Activated CD4-positive, alpha-beta T cell treated with anti-CD3 and anti-CD28 coated beads, Interleukin-2, amount 50 U/mL, for 1 hour (primary cell): ENCODE measurements around the gene ACOT13.
"Not testable (repeated sequence)": the region's sequence is repeated elsewhere in the genome, so short reads cannot be mapped to it uniquely, and the experiment has no call there.

ENCODE experiments used
- DNase-seq: peaks from one replicate; pipeline ENCODE4 v3.0.0-alpha.2; 2020

The ACOT13 gene

GRCh38 chr6:24666641-24667377 lies at the start of gene ACOT13, which contains the start of gene TDP2:
ACOT13 (plus strand) TSS chr6:24667077; CDS start chr6:24667264, 187 bp downstream.
TDP2 (minus strand) TSS chr6:24666899; CDS start chr6:24666862, 37 bp downstream.
- DNase-seq = peak; percentile 95

- DNase-seq = no peak
Measured at GRCh38 chr6:24619661-24620060, 47.2 kb upstream of the ACOT13 start.

DNA sequence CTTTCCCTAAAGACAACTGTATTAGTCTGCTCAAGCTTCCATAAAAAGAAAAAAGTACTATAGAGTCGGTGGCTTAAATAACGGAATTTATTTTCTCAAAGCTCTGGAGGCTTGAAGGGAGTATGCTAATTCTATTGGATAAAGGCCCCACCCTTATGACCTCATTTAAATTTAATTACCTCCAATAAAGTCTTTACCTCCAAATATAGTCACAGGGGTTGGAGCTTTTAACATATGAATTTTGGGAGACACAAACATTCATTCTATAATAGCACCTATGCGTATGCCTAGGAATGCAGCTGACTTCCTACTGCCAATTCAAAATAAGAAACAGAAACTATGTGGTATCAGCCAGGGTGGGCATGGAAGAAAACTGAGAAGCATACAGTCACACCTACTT lies 46.2 kb upstream of the ACOT13 start:
- no peak for DNase-seq

DNA sequence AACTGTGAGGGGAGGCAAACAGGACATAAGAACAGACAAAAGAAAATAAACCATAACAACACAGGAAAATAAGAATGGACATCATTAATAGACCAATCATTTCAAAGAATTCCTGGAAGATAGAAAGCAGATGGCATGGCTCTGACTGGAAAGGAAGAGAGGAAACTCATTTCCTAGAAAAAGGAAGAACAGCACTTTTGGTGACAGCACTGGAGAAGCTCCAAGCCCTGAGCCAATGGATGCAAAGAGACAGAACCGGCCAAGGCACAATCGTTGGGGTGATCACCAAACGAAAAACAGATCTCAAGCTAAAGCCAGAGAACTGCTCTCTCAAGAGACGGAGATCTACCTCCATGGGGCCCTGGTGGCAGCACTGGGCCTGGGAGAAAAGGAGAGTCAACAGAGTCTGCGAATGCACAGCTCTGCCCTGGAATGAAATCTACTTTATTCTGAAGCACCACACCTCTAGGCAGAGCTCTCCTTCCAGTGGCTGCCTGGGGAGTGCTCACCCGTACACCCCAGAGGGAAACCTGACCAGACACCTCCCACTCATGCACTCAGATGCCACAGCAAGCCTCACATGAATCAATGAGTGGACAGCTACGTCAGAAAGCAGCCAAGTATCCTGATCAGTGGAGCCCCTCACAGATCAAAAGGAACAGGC lies 45.1 kb upstream of the ACOT13 start:
- DNase-seq = no peak

DNA sequence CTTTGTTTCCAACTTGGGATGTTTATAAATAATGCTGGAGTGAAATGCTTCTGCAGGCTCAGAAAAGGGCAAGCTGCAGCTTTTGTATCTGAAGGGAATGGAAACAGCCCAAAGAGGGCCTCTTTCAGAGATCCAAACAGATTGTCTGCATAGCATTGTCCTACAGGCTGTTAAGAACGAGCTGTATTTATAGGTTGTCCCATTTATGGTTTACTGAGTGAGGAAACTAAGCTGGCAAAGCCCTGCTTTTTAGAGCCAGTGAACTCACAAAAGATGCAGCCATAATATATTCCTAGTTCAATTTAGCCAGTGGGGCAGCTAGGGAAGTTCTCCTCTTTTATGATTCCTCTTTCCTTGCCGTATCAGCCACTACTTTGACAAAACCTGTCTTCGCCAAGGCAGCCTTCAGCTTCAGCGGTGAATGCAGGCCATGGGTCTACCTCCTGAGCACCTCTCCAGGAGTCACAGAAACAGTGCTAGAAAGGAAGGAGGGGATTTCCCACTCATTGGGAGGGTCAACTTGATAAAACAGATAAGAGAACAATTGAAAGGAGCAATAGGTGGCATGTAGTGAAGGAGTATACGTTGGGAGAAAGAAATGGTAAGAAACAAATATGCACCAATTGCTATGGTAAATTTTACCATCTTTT lies 35.9 kb upstream of the ACOT13 start:
- no peak for DNase-seq

- DNase-seq = no peak
Measured at GRCh38 chr6:24631671-24632070, 35.2 kb upstream of the ACOT13 start.

DNA sequence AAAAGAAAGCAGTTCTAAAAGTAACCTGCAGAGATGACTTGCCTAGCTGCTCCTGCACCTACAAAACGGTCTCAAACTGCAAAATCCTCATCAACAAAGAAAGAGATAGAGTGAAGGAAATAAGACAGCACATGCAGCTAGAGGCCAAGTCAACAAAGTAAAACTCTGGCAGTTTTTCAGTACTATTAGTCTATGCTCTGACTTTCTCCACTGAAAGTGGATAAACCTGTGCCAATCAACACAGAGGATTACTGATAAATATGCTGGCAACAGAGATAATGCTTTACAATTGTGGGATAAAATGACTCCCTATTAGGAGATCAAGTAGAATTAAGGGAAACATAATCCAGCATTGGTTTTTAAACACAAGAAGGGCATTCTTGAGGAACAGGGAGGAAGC lies 34.3 kb upstream of the ACOT13 start:
- DNase-seq = no peak

- DNase-seq = no peak
Measured at GRCh38 chr6:24636681-24637080, 30.2 kb upstream of the ACOT13 start.

GRCh38 chr6:24640166-24640565 lies 26.7 kb upstream of the ACOT13 start:
- no peak for DNase-seq

DNA sequence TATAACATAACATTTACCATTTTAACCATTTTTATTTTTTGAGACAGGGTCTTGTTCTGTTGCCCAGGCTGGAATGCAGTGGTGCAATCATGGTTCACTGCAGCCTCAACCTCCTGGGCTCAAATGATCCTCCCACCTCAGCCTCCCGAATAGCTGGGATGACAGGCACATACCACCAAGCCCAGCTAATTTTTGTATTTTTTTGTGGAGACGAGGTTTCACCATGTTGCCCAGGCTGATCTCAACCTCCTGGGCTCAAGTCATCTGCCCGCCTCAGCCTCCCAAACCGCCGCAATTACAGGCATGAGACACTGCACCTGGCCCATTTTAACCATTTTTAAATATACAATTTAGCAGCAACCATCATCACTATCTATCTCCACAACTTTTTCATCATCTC lies 26.2 kb upstream of the ACOT13 start:
- DNase-seq = not testable (repeated sequence)

GRCh38 chr6:24642061-24642460 lies 24.8 kb upstream of the ACOT13 start:
- no peak for DNase-seq

- DNase-seq = no peak
Measured at GRCh38 chr6:24643920-24644319, 23.0 kb upstream of the ACOT13 start.

DNA sequence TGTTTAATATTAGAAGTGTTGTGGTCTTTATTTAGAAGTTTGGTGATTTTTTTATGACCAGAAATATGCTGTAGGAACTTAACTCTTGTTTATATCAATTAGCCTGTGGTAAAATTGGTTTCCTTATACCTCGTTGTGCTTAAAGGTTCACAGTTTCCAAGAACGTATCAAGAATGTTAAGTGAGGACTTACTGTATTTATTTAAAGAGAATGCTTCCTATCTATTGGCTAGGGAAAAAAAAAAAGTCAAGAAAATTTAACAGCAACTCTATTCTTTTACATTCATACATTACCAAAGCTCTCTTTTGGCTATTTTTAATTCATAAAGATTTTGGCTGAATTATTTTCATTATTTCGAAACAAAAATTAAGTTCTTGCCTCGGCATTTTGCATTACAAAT lies 22.5 kb upstream of the ACOT13 start:
- no peak for DNase-seq

- no peak for DNase-seq
Measured at GRCh38 chr6:24646771-24647170, 20.1 kb upstream of the ACOT13 start.

DNA sequence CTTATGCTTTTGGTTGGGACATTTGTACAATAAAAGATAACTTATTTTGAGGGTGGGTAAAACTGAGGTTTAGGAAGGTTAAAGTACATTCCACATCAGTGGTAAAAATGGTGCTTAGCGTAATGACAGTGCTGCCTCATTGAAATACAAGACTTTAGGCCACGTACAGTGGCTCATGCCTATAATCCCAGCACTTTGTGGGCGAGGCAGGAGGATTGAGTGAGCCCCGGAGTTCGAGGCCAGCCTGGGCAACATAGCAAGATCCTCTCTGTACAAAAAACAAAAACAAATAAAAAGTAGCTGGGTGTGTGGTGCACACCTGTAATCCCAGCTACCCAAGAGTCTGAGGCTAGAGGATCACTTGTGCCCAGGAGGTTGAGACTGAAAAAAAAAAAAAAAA lies 18.6 kb upstream of the ACOT13 start:
- no peak for DNase-seq

- DNase-seq = no peak
Measured at GRCh38 chr6:24649691-24650090, 17.2 kb upstream of the ACOT13 start.

GRCh38 chr6:24650365-24650764 lies 16.5 kb upstream of the ACOT13 start:
- no peak for DNase-seq

DNA sequence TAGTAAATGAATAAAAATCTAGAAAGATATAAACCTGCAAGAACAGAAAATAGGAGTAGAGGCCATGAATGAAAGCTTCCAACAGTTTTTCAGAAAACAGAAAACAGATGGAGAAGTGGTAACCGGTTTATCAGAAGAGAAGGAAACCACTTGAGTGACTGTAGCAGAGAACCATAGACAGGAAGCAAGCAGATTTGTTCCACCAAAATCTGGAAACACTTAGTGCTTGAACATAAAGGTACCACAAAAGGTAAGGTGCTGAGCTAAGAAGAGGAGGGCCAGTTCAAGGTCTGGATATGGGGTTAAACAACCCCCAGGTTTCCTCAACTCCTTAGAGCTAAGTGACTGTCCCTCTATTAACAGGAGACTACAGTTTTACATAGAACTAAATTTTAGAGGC lies 11.7 kb upstream of the ACOT13 start:
- DNase-seq = no peak

GRCh38 chr6:24658573-24659560 lies 8.0 kb upstream of the ACOT13 start:
- no peak for DNase-seq

DNA sequence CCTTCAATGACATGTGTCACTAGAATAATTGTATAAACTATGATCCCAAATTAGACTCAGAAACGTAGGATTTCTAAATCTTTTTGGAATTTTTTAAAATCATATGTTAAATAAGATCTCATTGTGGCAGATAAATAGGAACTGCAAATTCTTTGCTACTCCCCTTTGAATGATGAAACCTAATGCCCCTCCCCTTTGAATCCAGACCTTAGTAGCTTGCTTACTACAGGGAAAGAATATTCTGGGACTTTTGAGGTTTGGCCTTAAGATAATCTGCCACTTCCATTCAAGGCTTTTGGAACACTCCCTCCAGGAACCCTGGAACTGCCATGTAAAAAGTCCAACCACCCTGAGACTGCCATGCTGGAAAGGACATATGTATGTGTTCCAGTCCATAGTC lies 7.3 kb upstream of the ACOT13 start:
- no peak for DNase-seq

- no peak for DNase-seq
Measured at GRCh38 chr6:24660105-24660504, 6.8 kb upstream of the ACOT13 start.

DNA sequence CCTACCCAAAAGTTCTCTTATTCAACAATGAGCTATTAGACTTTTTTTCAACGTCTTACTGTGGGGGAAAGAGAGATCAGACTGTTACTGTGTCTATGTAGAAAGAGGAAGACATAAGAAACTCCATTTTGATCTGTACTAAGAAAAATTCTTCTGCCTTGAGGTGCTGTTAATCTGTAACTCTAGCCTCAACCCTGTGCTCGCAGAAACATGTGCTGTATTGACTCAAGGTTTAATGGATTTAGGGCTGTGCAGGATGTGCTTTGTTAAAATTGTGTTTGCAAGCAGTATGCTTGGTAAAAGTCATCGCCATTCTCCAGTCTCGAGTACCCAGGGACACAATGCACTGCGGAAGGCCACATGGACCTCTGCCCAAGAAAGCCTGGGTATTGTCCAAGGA lies 5.1 kb upstream of the ACOT13 start:
- DNase-seq = not testable (repeated sequence)

- DNase-seq = no peak
Measured at GRCh38 chr6:24662236-24662635, 4.6 kb upstream of the ACOT13 start.
